Nephron (organoid): ENCODE data around the gene SPNS3.

Experiments
- H3K27ac Mint-ChIP-seq, 3 experiments: 2 replicates each; pipeline ENCODE4 v1.8.0; 2020; ENCODE audit warnings: mixed read lengths in 3 of 3, mild to moderate bottlenecking in 2 of 3, moderate library complexity in 1 of 3
- H3K27me3 Mint-ChIP-seq: 2 replicates; pipeline ENCODE4 v1.8.0; 2021; ENCODE audit warnings: low read depth, mild to moderate bottlenecking, moderate library complexity, mixed read lengths
- H3K36me3 Mint-ChIP-seq: 2 replicates; pipeline ENCODE4 v1.8.0; 2020; ENCODE audit warnings: low read depth, mixed read lengths
- H3K4me1 Mint-ChIP-seq: 2 replicates; pipeline ENCODE4 v1.8.0; 2020; ENCODE audit warnings: mixed read lengths
- H3K4me3 Mint-ChIP-seq, 3 experiments: 2 replicates each; pipeline ENCODE4 v1.8.0; 2020; ENCODE audit warnings: mild to moderate bottlenecking in 3 of 3, mixed read lengths in 3 of 3, moderate library complexity in 2 of 3
- H3K9me3 Mint-ChIP-seq: 2 replicates; pipeline ENCODE4 v1.8.0; 2020; ENCODE audit warnings: mixed read lengths
- TF ChIP-seq, protein P1 (sequence below), 3 experiments: fragments of 200-600 bp; sonication (generic); IDR thresholded peaks; one replicate each; pipeline ENCODE4 v1.5.0; 2021; ENCODE audit warnings: antibody characterized with exemption in 3 of 3; ENCODE audit not compliant: unreplicated experiment in 3 of 3

Gene SPNS3

DNA sequence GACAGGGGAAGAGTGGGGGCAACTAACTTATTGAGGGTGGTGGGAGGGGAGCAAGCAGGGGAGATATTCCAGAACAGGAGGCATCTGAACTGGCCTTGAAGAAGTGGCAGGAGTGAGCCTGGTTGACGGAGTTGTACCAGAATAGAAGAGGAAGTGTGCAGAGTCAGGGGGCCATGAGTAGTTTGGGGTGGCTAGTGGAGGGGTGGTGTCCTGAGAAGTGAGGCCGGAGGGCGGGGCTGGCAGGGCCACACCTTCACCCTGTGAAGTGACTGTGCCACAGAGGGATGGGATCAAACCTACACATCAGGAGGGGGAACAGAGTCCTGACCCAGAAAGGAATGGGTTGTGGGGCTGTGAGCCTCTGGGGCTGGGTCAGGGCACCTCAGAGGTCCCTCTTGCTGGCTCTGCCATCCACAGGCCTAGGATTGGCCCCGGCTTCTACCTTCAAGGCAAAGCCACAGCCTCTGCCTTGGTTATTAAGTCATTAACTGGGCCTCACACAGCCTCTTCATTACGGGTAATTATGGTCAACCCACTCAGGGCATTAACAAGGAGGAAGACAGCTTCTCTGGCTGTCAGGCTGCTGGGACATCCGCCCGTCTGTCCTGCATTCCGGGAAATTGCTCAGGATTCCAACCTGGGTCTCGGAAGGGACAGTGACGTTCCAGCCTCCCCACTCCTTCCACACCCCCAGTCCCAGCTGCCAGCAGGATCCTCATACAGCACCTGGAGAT lies 77.6 kb downstream of the SPNS3 start:
- TF ChIP-seq, protein P1, sequence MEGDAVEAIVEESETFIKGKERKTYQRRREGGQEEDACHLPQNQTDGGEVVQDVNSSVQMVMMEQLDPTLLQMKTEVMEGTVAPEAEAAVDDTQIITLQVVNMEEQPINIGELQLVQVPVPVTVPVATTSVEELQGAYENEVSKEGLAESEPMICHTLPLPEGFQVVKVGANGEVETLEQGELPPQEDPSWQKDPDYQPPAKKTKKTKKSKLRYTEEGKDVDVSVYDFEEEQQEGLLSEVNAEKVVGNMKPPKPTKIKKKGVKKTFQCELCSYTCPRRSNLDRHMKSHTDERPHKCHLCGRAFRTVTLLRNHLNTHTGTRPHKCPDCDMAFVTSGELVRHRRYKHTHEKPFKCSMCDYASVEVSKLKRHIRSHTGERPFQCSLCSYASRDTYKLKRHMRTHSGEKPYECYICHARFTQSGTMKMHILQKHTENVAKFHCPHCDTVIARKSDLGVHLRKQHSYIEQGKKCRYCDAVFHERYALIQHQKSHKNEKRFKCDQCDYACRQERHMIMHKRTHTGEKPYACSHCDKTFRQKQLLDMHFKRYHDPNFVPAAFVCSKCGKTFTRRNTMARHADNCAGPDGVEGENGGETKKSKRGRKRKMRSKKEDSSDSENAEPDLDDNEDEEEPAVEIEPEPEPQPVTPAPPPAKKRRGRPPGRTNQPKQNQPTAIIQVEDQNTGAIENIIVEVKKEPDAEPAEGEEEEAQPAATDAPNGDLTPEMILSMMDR (IDR thresholded peaks at IDR 0.05; ENCODE audit: unreplicated experiment in 3 of 3), result no peak
- Mint-ChIP-seq H3K4me3 (no peak overlapping the region), H3K27me3 (peaks cover 6% of the 10 kb centered on the region), H3K27ac (peak overlapping the region in 2 of 3 experiments; percentile 65 to 67), H3K9me3 (no peaks in the 10 kb centered on the region), H3K4me1 (peaks cover 9% of the 10 kb centered on the region), H3K36me3 (no peaks in the 10 kb centered on the region)

DNA sequence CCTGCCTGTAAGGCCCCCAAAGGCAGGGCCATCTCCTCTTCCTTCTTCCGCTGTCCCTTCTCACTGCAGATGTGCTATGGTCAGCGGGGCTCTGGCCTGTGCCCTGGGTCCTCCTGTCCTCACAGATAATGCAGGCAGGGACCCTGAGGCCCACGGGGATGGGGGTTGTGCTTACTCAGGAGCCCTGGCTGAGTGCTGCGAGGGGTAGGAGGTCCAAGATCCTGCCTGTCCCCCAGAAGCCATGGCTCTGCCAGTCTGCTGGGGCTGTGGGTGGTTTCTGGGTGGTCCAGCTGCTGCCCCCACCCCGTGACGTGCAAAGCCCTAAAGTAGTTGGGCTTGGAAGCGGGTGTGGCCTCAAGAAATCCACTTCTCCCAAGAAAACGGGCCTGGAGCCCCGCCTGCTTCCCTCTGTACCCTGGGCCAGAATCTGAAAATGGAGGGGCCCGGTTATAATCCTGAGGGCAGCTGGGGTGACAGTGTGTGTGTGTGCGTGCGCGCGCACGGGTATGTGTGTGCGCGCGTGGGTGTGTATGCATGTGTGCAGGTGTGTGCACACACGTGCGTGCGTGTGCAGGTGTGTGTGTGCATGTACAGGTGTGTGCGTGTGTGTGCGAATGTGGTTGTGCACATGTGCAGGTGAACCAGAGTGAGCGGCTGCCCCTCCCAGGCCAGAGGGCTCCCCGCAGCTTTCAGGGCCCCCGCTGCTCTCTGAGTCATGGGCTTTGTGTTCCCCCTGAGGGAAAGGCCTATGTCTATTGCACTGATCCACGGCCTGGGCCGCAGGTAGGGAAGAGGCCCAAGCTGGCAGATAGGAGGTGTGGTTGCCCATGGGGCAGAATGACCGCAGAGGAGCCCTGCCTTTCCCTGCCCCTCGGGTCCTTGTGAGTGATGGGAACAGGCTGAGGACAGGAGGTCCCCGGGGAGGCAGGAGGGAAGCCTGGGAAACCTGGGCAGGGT lies 78.7 kb downstream of the SPNS3 start:
- Mint-ChIP-seq H3K9me3 (no peaks in the 10 kb centered on the region), H3K4me1 (peaks cover 15% of the 10 kb centered on the region), H3K27me3 (peaks cover 6% of the 10 kb centered on the region), H3K4me3 (no peak overlapping the region), H3K36me3 (no peaks in the 10 kb centered on the region), H3K27ac (peak overlapping the region in 2 of 3 experiments; percentile 20 to 60)
- TF ChIP-seq, protein P1 (IDR thresholded peaks at IDR 0.05; ENCODE audit: unreplicated experiment in 3 of 3), result no peak

- peaks cover 6% of the 10 kb centered on the region for H3K27me3 Mint-ChIP-seq
- peaks cover 20% of the 10 kb centered on the region for H3K4me1 Mint-ChIP-seq
- TF ChIP-seq, protein P1 (IDR thresholded peaks at IDR 0.05; ENCODE audit: unreplicated experiment in 3 of 3), result no peak
- H3K4me3 Mint-ChIP-seq, result no peak overlapping the region
- H3K9me3 Mint-ChIP-seq, result no peaks in the 10 kb centered on the region
- H3K27ac Mint-ChIP-seq, result peak overlapping the region in 2 of 3 experiments; percentile 79 to 85
- H3K36me3 Mint-ChIP-seq, result no peaks in the 10 kb centered on the region
These were observed 79.6 kb downstream of the SPNS3 start for GRCh38 chr17:4513113-4514032.

GRCh38 chr17:4514206-4514605 lies 80.5 kb downstream of the SPNS3 start:
- H3K9me3 Mint-ChIP-seq, result no peaks in the 10 kb centered on the region
- H3K4me3 Mint-ChIP-seq, result no peak overlapping the region
- no peaks in the 10 kb centered on the region for H3K36me3 Mint-ChIP-seq
- TF ChIP-seq, protein P1 (IDR thresholded peaks at IDR 0.05; ENCODE audit: unreplicated experiment in 3 of 3), result no peak
- peak overlapping the region in 2 of 3 experiments; percentile 55 to 85 for H3K27ac Mint-ChIP-seq
- peaks cover 1% of the 10 kb centered on the region for H3K27me3 Mint-ChIP-seq
- H3K4me1 Mint-ChIP-seq, result peaks cover 18% of the 10 kb centered on the region

- Mint-ChIP-seq H3K4me1 (peaks cover 13% of the 10 kb centered on the region), H3K27ac (peak overlapping the region in 2 of 3 experiments; percentile 55 to 85), H3K36me3 (no peaks in the 10 kb centered on the region), H3K9me3 (no peaks in the 10 kb centered on the region), H3K27me3 (no peaks in the 10 kb centered on the region), H3K4me3 (no peak overlapping the region)
- TF ChIP-seq, protein P1 (IDR thresholded peaks at IDR 0.05; ENCODE audit: unreplicated experiment in 3 of 3), result no peak
These were observed 81.0 kb downstream of the SPNS3 start for GRCh38 chr17:4514779-4515178.
